ENCODE results near the gene ARHGAP1. TPM values are rescaled to one million over a fixed set of nuclear protein-coding genes. Genes with fewer than 3 reads are reported as not detected.

The ARHGAP1 gene
- total and polyA plus RNA-seq, 9 donors, result 14.9 to 49.8 (median 38.0) TPM

- 100% methylated on average over 5 of the region's 11 CpGs for WGBS (ENCODE audit: insufficient coverage)
- peaks cover 75% of the 10 kb centered on the region for H3K36me3 ChIP-seq (ENCODE audit: control insufficient read depth, insufficient read depth, low read length)
- DNase-seq, result no peak
- H3K4me1 ChIP-seq (ENCODE audit: control insufficient read depth, insufficient read depth, low read length), result no peaks in the 10 kb centered on the region
- H3K27ac ChIP-seq (ENCODE audit: low read length), result no peak overlapping the region
- H3K27me3 ChIP-seq (ENCODE audit: control insufficient read depth, insufficient read depth, low read length), result no peaks in the 10 kb centered on the region
- no peak overlapping the region for H3K4me3 ChIP-seq (ENCODE audit: low read length)
- no peaks in the 10 kb centered on the region for H3K9me3 ChIP-seq (replicated peaks; ENCODE audit: control insufficient read depth, low read depth, low read length)
Measured at GRCh38 chr11:46682773-46683752, 17.4 kb downstream of the ARHGAP1 start.

- Histone ChIP-seq H3K4me1 (ENCODE audit: control insufficient read depth, insufficient read depth, low read length) (peaks cover 5% of the 10 kb centered on the region), H3K4me3 (ENCODE audit: low read length) (no peak overlapping the region), H3K27ac (ENCODE audit: low read length) (no peak overlapping the region), H3K27me3 (ENCODE audit: control insufficient read depth, insufficient read depth, low read length) (no peaks in the 10 kb centered on the region), H3K9me3 (replicated peaks; ENCODE audit: control insufficient read depth, low read depth, low read length) (no peaks in the 10 kb centered on the region), H3K36me3 (ENCODE audit: control insufficient read depth, insufficient read depth, low read length) (peaks cover 73% of the 10 kb centered on the region)
- no peak for DNase-seq
- WGBS (ENCODE audit: insufficient coverage), result 94% methylated on average over 11 of the region's 11 CpGs
Measured at GRCh38 chr11:46681814-46682213, 18.6 kb downstream of the ARHGAP1 start.

GRCh38 chr11:46680815-46681214 lies 19.6 kb downstream of the ARHGAP1 start:
- Histone ChIP-seq H3K9me3 (replicated peaks; ENCODE audit: control insufficient read depth, low read depth, low read length) (no peaks in the 10 kb centered on the region), H3K4me3 (ENCODE audit: low read length) (no peak overlapping the region), H3K27me3 (ENCODE audit: control insufficient read depth, insufficient read depth, low read length) (no peaks in the 10 kb centered on the region), H3K4me1 (ENCODE audit: control insufficient read depth, insufficient read depth, low read length) (peaks cover 14% of the 10 kb centered on the region), H3K36me3 (ENCODE audit: control insufficient read depth, insufficient read depth, low read length) (peaks cover 69% of the 10 kb centered on the region), H3K27ac (ENCODE audit: low read length) (no peak overlapping the region)
- 88% methylated on average over 15 of the region's 22 CpGs for WGBS (ENCODE audit: insufficient coverage)
- no peak for DNase-seq

GRCh38 chr11:46680164-46680760 lies 20.2 kb downstream of the ARHGAP1 start:
- no peaks in the 10 kb centered on the region for H3K9me3 ChIP-seq (replicated peaks; ENCODE audit: control insufficient read depth, low read depth, low read length)
- no peak overlapping the region for H3K27ac ChIP-seq (ENCODE audit: low read length)
- H3K27me3 ChIP-seq (ENCODE audit: control insufficient read depth, insufficient read depth, low read length), result no peaks in the 10 kb centered on the region
- DNase-seq, result no peak
- H3K4me3 ChIP-seq (ENCODE audit: low read length), result no peak overlapping the region
- H3K4me1 ChIP-seq (ENCODE audit: control insufficient read depth, insufficient read depth, low read length), result peaks cover 19% of the 10 kb centered on the region
- H3K36me3 ChIP-seq (ENCODE audit: control insufficient read depth, insufficient read depth, low read length), result peaks cover 68% of the 10 kb centered on the region
- 89% methylated on average over 15 of the region's 21 CpGs for WGBS (ENCODE audit: insufficient coverage)

- no peak overlapping the region for H3K27ac ChIP-seq (ENCODE audit: low read length)
- peaks cover 27% of the 10 kb centered on the region for H3K4me1 ChIP-seq (ENCODE audit: control insufficient read depth, insufficient read depth, low read length)
- peaks cover 68% of the 10 kb centered on the region for H3K36me3 ChIP-seq (ENCODE audit: control insufficient read depth, insufficient read depth, low read length)
- WGBS (ENCODE audit: insufficient coverage), result 87% methylated on average over 22 of the region's 26 CpGs
- no peaks in the 10 kb centered on the region for H3K27me3 ChIP-seq (ENCODE audit: control insufficient read depth, insufficient read depth, low read length)
- no peaks in the 10 kb centered on the region for H3K9me3 ChIP-seq (replicated peaks; ENCODE audit: control insufficient read depth, low read depth, low read length)
- no peak overlapping the region for H3K4me3 ChIP-seq (ENCODE audit: low read length)
- DNase-seq, result no peak
Measured at GRCh38 chr11:46679241-46680163, 20.9 kb downstream of the ARHGAP1 start.

- no peak for DNase-seq
- no peak overlapping the region for H3K4me3 ChIP-seq (ENCODE audit: low read length)
- H3K36me3 ChIP-seq (ENCODE audit: control insufficient read depth, insufficient read depth, low read length), result peaks cover 71% of the 10 kb centered on the region
- H3K9me3 ChIP-seq (replicated peaks; ENCODE audit: control insufficient read depth, low read depth, low read length), result no peaks in the 10 kb centered on the region
- H3K27me3 ChIP-seq (ENCODE audit: control insufficient read depth, insufficient read depth, low read length), result no peaks in the 10 kb centered on the region
- WGBS (ENCODE audit: insufficient coverage), result 84% methylated on average over 9 of the region's 9 CpGs
- H3K27ac ChIP-seq (ENCODE audit: low read length), result no peak overlapping the region
- peaks cover 34% of the 10 kb centered on the region for H3K4me1 ChIP-seq (ENCODE audit: control insufficient read depth, insufficient read depth, low read length)
Measured at GRCh38 chr11:46678741-46679130, 21.7 kb downstream of the ARHGAP1 start.

GRCh38 chr11:46677991-46678740 lies 22.3 kb downstream of the ARHGAP1 start:
- WGBS (ENCODE audit: insufficient coverage), result 79% methylated on average over 9 of the region's 10 CpGs

GRCh38 chr11:46677169-46677568 lies 23.2 kb downstream of the ARHGAP1 start:
- Histone ChIP-seq H3K4me1 (ENCODE audit: control insufficient read depth, insufficient read depth, low read length) (peaks cover 49% of the 10 kb centered on the region), H3K36me3 (ENCODE audit: control insufficient read depth, insufficient read depth, low read length) (peaks cover 76% of the 10 kb centered on the region), H3K27ac (ENCODE audit: low read length) (no peak overlapping the region), H3K27me3 (ENCODE audit: control insufficient read depth, insufficient read depth, low read length) (no peaks in the 10 kb centered on the region), H3K9me3 (replicated peaks; ENCODE audit: control insufficient read depth, low read depth, low read length) (no peaks in the 10 kb centered on the region), H3K4me3 (ENCODE audit: low read length) (no peak overlapping the region)
- no peak for DNase-seq
- WGBS (ENCODE audit: insufficient coverage), result 64% methylated on average over 7 of the region's 8 CpGs

More at GRCh38 chr11:46677991-46678740, 22.3 kb downstream of the ARHGAP1 start:
- Histone ChIP-seq H3K27me3 (ENCODE audit: control insufficient read depth, insufficient read depth, low read length) (no peaks in the 10 kb centered on the region), H3K36me3 (ENCODE audit: control insufficient read depth, insufficient read depth, low read length) (peaks cover 73% of the 10 kb centered on the region), H3K4me3 (ENCODE audit: low read length) (no peak overlapping the region), H3K27ac (ENCODE audit: low read length) (no peak overlapping the region), H3K4me1 (ENCODE audit: control insufficient read depth, insufficient read depth, low read length) (peaks cover 40% of the 10 kb centered on the region), H3K9me3 (replicated peaks; ENCODE audit: control insufficient read depth, low read depth, low read length) (no peaks in the 10 kb centered on the region)
- no peak for DNase-seq

- no peak overlapping the region for H3K4me3 ChIP-seq (ENCODE audit: low read length)
- no peaks in the 10 kb centered on the region for H3K9me3 ChIP-seq (replicated peaks; ENCODE audit: control insufficient read depth, low read depth, low read length)
- DNase-seq, result peak; percentile 59
- no peak overlapping the region for H3K27ac ChIP-seq (ENCODE audit: low read length)
- 82% methylated on average over 6 of the region's 15 CpGs for WGBS (ENCODE audit: insufficient coverage)
- H3K4me1 ChIP-seq (ENCODE audit: control insufficient read depth, insufficient read depth, low read length), result peaks cover 53% of the 10 kb centered on the region
- peaks cover 75% of the 10 kb centered on the region for H3K36me3 ChIP-seq (ENCODE audit: control insufficient read depth, insufficient read depth, low read length)
- H3K27me3 ChIP-seq (ENCODE audit: control insufficient read depth, insufficient read depth, low read length), result no peaks in the 10 kb centered on the region
Measured at GRCh38 chr11:46676436-46677158, 23.8 kb downstream of the ARHGAP1 start.

All from muscle of leg (tissue), 11 donors.